Ectodermal cell (in vitro differentiated cells): ENCODE measurements around the gene KHK. TPM values are rescaled to one million over a fixed set of nuclear protein-coding genes. Genes with fewer than 3 reads are reported as not detected.
A peak's percentile ranks its signal among the peaks of the same experiment; 100 is the strongest.

Source experiments
- H3K27ac ChIP-seq: 2 replicates; pipeline ENCODE4 v1.7.0; 2013; ENCODE audit warnings: mild to moderate bottlenecking, low read depth, low read length; ENCODE audit not compliant: insufficient read depth, poor library complexity, severe bottlenecking
- H3K27me3 ChIP-seq: 2 replicates; pipeline ENCODE4 v1.7.0; 2013; ENCODE audit warnings: mild to moderate bottlenecking, low read length; ENCODE audit not compliant: insufficient read depth, control insufficient read depth, poor library complexity, severe bottlenecking
- H3K36me3 ChIP-seq: one replicate; pipeline ENCODE4 v1.7.0; 2013; ENCODE audit warnings: low read length; ENCODE audit not compliant: control insufficient read depth, insufficient read depth
- H3K4me1 ChIP-seq: one replicate; pipeline ENCODE4 v1.7.0; 2013; ENCODE audit warnings: low read length; ENCODE audit not compliant: control insufficient read depth, insufficient read depth
- H3K4me3 ChIP-seq: 2 replicates; pipeline ENCODE4 v1.7.0; 2013; ENCODE audit warnings: low read depth, low read length, control low read depth; ENCODE audit not compliant: insufficient read depth
- H3K9me3 ChIP-seq: 2 replicates; pipeline ENCODE4 v1.7.0; 2013; ENCODE audit warnings: mild to moderate bottlenecking, low read length, moderate library complexity; ENCODE audit not compliant: control insufficient read depth
- WGBS, 2 experiments: methylation state at CpG; one replicate each; pipeline ENCODE4 v1.1.7; 2013; ENCODE audit warnings: missing lambda C conversion rate in 2 of 2; 5-methylcytosine and 5-hydroxymethylcytosine counted together
- polyA plus RNA-seq, 4 experiments: library from polyadenylated mRNA; stranded (reverse); fragments of 50-300 nt; gene quantifications; one replicate each; pipeline ENCODE4 v1.2.3, GENCODE V29; 2013

KHK gene
- polyA plus RNA-seq (2013, experiment 1 of 4), result 10.1 TPM
- 7.5 TPM for polyA plus RNA-seq (2013, experiment 2 of 4)
- 4.2 TPM for polyA plus RNA-seq (2013, experiment 3 of 4)
- polyA plus RNA-seq (2013, experiment 4 of 4), result 4.5 TPM

DNA sequence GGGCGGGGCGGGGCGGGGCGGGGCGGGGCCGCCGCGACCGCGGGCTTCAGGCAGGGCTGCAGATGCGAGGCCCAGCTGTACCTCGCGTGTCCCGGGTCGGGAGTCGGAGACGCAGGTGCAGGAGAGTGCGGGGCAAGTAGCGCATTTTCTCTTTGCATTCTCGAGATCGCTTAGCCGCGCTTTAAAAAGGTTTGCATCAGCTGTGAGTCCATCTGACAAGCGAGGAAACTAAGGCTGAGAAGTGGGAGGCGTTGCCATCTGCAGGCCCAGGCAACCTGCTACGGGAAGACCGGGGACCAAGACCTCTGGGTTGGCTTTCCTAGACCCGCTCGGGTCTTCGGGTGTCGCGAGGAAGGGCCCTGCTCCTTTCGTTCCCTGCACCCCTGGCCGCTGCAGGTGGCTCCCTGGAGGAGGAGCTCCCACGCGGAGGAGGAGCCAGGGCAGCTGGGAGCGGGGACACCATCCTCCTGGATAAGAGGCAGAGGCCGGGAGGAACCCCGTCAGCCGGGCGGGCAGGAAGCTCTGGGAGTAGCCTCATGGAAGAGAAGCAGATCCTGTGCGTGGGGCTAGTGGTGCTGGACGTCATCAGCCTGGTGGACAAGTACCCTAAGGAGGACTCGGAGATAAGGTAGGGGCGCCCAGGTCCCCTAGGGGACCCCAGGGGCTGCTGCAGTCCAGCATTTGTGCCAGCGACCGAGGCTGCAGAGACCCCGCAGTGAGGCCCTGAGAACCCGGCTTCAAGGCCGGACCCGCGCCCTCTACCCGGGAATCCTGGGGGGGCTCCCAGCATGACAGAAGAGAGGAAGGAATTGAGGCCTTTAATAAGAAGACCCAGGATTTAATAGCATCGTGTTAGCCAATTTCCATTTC, at the start of gene KHK:
Gene KHK (plus strand): TSS at position 49 of the 870 bp plus-strand sequence. CDS start 488 bp downstream, at position 537.
- H3K4me3 ChIP-seq, result peak within 1 kb of the TSS; percentile 59
- 8 to 11% methylated on average over 54 of the region's 54 CpGs for WGBS, 2 experiments
- no peaks in the 10 kb centered on the region for H3K36me3 ChIP-seq
- peaks cover 4% of the 10 kb centered on the region for H3K4me1 ChIP-seq
- peaks cover 22% of the 10 kb centered on the region for H3K27me3 ChIP-seq
- H3K27ac ChIP-seq, result peak within 1 kb of the TSS; percentile 67
- no peaks in the 10 kb centered on the region for H3K9me3 ChIP-seq

- Histone ChIP-seq H3K36me3 (peaks cover 42% of the 10 kb centered on the region), H3K27ac (no peak overlapping the region), H3K9me3 (no peaks in the 10 kb centered on the region), H3K4me3 (no peak overlapping the region), H3K4me1 (peaks cover 9% of the 10 kb centered on the region), H3K27me3 (no peaks in the 10 kb centered on the region)
- WGBS, 2 experiments, result 95 to 96% methylated on average over 6 of the region's 6 CpGs
Measured at GRCh38 chr2:27038012-27038411, 48.6 kb upstream of the KHK start.

GRCh38 chr2:27038631-27039339, 47.8 kb upstream of the KHK start:
- Histone ChIP-seq H3K9me3 (no peaks in the 10 kb centered on the region), H3K4me1 (peaks cover 5% of the 10 kb centered on the region), H3K27ac (no peak overlapping the region), H3K4me3 (no peak overlapping the region), H3K27me3 (no peaks in the 10 kb centered on the region), H3K36me3 (peaks cover 42% of the 10 kb centered on the region)
- WGBS, 2 experiments, result 91 to 93% methylated on average over 17 of the region's 17 CpGs

- H3K9me3 ChIP-seq, result no peaks in the 10 kb centered on the region
- WGBS, 2 experiments, result 90 to 94% methylated on average over 6 of the region's 6 CpGs
- H3K4me3 ChIP-seq, result no peak overlapping the region
- no peaks in the 10 kb centered on the region for H3K27me3 ChIP-seq
- H3K27ac ChIP-seq, result no peak overlapping the region
- H3K4me1 ChIP-seq, result no peaks in the 10 kb centered on the region
- H3K36me3 ChIP-seq, result peaks cover 42% of the 10 kb centered on the region
Measured at GRCh38 chr2:27039426-27039825, 47.1 kb upstream of the KHK start.

- 93 to 98% methylated on average over 7 of the region's 7 CpGs for WGBS, 2 experiments
- no peaks in the 10 kb centered on the region for H3K27me3 ChIP-seq
- H3K36me3 ChIP-seq, result peaks cover 41% of the 10 kb centered on the region
- H3K27ac ChIP-seq, result no peak overlapping the region
- H3K4me3 ChIP-seq, result no peak overlapping the region
- no peaks in the 10 kb centered on the region for H3K4me1 ChIP-seq
- H3K9me3 ChIP-seq, result no peaks in the 10 kb centered on the region
Measured at GRCh38 chr2:27039871-27040270, 46.7 kb upstream of the KHK start.

DNA sequence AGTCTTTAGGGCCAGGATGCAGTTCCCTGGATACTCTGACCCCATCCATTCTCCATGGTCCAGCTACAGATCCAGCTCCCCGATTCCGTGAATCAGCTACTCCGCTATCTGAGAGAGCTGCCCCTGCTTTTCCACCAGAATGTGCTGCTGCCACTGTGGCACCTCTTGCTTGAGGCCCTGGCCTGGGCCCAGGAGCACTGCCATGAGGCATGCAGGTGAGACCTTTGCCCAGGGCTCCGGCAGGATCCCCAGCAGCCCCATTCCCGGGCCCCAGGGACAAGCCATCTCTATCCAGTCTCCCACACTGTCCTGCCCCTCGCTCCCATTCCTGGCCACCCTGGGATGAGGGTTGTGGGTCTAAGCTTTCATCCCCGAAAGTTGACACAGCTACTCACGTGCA, 46.3 kb upstream of the KHK start:
- H3K36me3 ChIP-seq, result peaks cover 37% of the 10 kb centered on the region

GRCh38 chr2:27041752-27042151, 44.8 kb upstream of the KHK start:
- Histone ChIP-seq H3K4me1 (no peaks in the 10 kb centered on the region), H3K36me3 (peaks cover 24% of the 10 kb centered on the region), H3K27me3 (no peaks in the 10 kb centered on the region), H3K4me3 (no peak overlapping the region), H3K9me3 (no peaks in the 10 kb centered on the region), H3K27ac (no peak overlapping the region)
- 92% methylated on average over 5 of the region's 5 CpGs for WGBS, 2 experiments

More for the DNA sequence above, 46.3 kb upstream of the KHK start:
- WGBS, 2 experiments, result 93 to 97% methylated on average over 8 of the region's 8 CpGs
- Histone ChIP-seq H3K9me3 (no peaks in the 10 kb centered on the region), H3K27me3 (no peaks in the 10 kb centered on the region), H3K27ac (no peak overlapping the region), H3K4me1 (no peaks in the 10 kb centered on the region), H3K4me3 (no peak overlapping the region)

- Histone ChIP-seq H3K4me1 (no peaks in the 10 kb centered on the region), H3K36me3 (peaks cover 20% of the 10 kb centered on the region), H3K4me3 (no peak overlapping the region), H3K27ac (no peak overlapping the region), H3K27me3 (no peaks in the 10 kb centered on the region), H3K9me3 (no peaks in the 10 kb centered on the region)
- 94 to 95% methylated on average over 10 of the region's 10 CpGs for WGBS, 2 experiments
Measured at GRCh38 chr2:27042159-27042661, 44.4 kb upstream of the KHK start.

DNA sequence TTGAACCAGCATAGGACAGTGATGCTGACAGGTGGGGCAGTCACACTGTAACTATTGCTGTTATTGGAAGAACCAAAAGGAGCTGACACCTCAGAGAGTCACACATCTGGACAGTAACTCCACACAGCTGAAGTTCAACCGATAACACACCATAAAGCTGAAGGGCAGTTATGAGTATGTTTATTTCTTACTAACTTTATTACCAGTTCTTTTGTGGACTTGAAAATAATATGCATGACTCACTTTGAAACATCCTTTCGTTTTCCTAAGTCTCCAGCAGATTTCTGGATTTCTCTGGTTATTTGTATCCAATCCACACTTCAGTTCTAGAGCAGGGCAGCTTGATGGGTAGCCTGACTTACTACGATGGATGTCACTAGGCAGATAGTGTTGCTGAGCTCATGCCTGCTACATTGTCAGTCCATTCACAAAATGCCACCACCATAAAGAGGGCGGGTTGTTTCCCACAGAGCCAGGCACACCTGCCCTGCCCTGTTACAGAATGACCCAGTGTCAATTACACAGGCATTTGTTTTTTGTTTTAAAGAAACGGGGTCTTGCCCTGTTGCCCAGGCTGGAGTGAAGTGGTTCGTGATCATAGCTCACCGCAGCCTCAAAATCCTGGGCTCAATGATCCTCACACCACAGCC, 43.5 kb upstream of the KHK start:
- no peaks in the 10 kb centered on the region for H3K9me3 ChIP-seq
- no peaks in the 10 kb centered on the region for H3K4me1 ChIP-seq
- no peak overlapping the region for H3K4me3 ChIP-seq
- H3K36me3 ChIP-seq, result peaks cover 15% of the 10 kb centered on the region
- H3K27ac ChIP-seq, result no peak overlapping the region
- WGBS, 2 experiments, result 91 to 94% methylated on average over 6 of the region's 7 CpGs
- no peaks in the 10 kb centered on the region for H3K27me3 ChIP-seq
